Upper lobe of left lung (tissue), 6 donors: ENCODE results near the gene DNHD1. TPM values are rescaled to one million over a fixed set of nuclear protein-coding genes. Genes with fewer than 3 reads are reported as not detected.

Source experiments
- ATAC-seq, 2 donors: fragments of 200-7000 bp; cut with Tn5 transposase; one replicate each; pipeline ENCODE4 v1.9.1; 2022; ENCODE audit warnings: mild to moderate bottlenecking in 2 of 2, moderate library complexity in 2 of 2; ENCODE audit not compliant: low FRiP score in 2 of 2
- DNase-seq, 2 donors: peaks; one replicate each; pipeline ENCODE4 v3.0.0-alpha.2; 2019 to 2020
- H3K27ac ChIP-seq, 4 donors: fragments of 200-600 bp; sonication (generic); one replicate each; pipeline ENCODE4 v1.5.1; 2016 to 2019
- H3K27me3 ChIP-seq, 4 donors: fragments of 200-600 bp; sonication (generic); one replicate each; pipeline ENCODE4 v1.5.1; 2017 to 2019
- H3K36me3 ChIP-seq, 4 donors: fragments of 200-600 bp; sonication (generic); one replicate each; pipeline ENCODE4 v1.5.1; 2016 to 2019
- H3K4me1 ChIP-seq, 4 donors: fragments of 200-600 bp; sonication (generic); one replicate each; pipeline ENCODE4 v1.5.1; 2018 to 2019
- H3K4me3 ChIP-seq, 4 donors: fragments of 200-600 bp; sonication (generic); one replicate each; pipeline ENCODE4 v1.5.1; 2017 to 2019; ENCODE audit warnings: mild to moderate bottlenecking in 2 of 4, moderate library complexity in 1 of 4
- H3K9me3 ChIP-seq, 4 donors: fragments of 200-600 bp; sonication (generic); one replicate each; pipeline ENCODE4 v1.5.1; 2018 to 2019
- CTCF ChIP-seq, 6 experiments: fragments of 450-650 bp in 4 of 6; fragments of 200-600 bp in 2 of 6; sonication (generic) in 2 of 6; IDR thresholded peaks; one replicate each; pipeline ENCODE4 v1.5.1; 2016 to 2019; ENCODE audit warnings: antibody characterized with exemption in 6 of 6
- EP300 ChIP-seq, 4 donors: sonication (generic); formaldehyde crosslinking; IDR thresholded peaks; one replicate each; pipeline ENCODE4 v1.5.1; 2017; ENCODE audit warnings: antibody characterized with exemption in 4 of 4, control low read depth in 2 of 4
- POLR2A ChIP-seq, 4 donors: fragments of 450-650 bp; IDR thresholded peaks; one replicate each; pipeline ENCODE4 v1.5.1; 2016 to 2017; ENCODE audit warnings: antibody characterized with exemption in 4 of 4, mild to moderate bottlenecking in 2 of 4
- POLR2AphosphoS5 ChIP-seq, 2 donors: sonication (generic); formaldehyde crosslinking; IDR thresholded peaks; one replicate each; pipeline ENCODE4 v1.5.1; 2017; ENCODE audit warnings: antibody characterized with exemption in 2 of 2
- WGBS, 2 donors: methylation state at CpG; one replicate each; pipeline ENCODE4 v1.1.5; 2017 to 2018; 5-methylcytosine and 5-hydroxymethylcytosine counted together
- total RNA-seq, 6 donors: library from RNA; depleted of rRNA in 4 of 6; stranded (reverse); fragments of >200 nt in 4 of 6; gene quantifications; one replicate each; pipeline versions ENCODE4 v1.1.0 to v1.2.1, GENCODE V29; 2016 to 2021
- donor health status: DM: no; HTN: no; CAD: no; lungs with moderate emphysema.
- donor health status: DM: no; HTN: yes; CAD: no; lungs with severe emphysema.

DNHD1 gene
- total RNA-seq, 6 donors from 2014 or later, result 10.5 to 79.6 (median 21.6) TPM

GRCh38 chr11:6568191-6568918 lies 71.3 kb downstream of the DNHD1 start:
- peaks cover 0 to 16% (median 3%) of the 10 kb centered on the region in 4 donors for H3K4me1 ChIP-seq
- no peaks in the 10 kb centered on the region for H3K27me3 ChIP-seq
- no peak overlapping the region for H3K27ac ChIP-seq
- 59 to 73% methylated on average over 3 to 4 of the region's 4 CpGs for WGBS, 2 donors
- TF ChIP-seq POLR2A (IDR thresholded peaks at IDR 0.05) (no peak), CTCF (IDR thresholded peaks at IDR 0.05) (no peak), POLR2AphosphoS5 (IDR thresholded peaks at IDR 0.05) (no peak), EP300 (IDR thresholded peaks at IDR 0.05) (no peak)
- H3K9me3 ChIP-seq, result no peaks in the 10 kb centered on the region
- DNase-seq, result no peak
- no peak for ATAC-seq
- H3K36me3 ChIP-seq, result no peaks in the 10 kb centered on the region
- no peak overlapping the region for H3K4me3 ChIP-seq

GRCh38 chr11:6569706-6570105 lies 72.6 kb downstream of the DNHD1 start:
- H3K4me3 ChIP-seq, result no peak overlapping the region
- H3K9me3 ChIP-seq, result no peaks in the 10 kb centered on the region
- H3K27ac ChIP-seq, result no peak overlapping the region
- no peaks in the 10 kb centered on the region for H3K36me3 ChIP-seq
- WGBS, 2 donors, result 75 to 91% methylated on average over 5 of the region's 5 CpGs
- H3K27me3 ChIP-seq, result no peaks in the 10 kb centered on the region
- TF ChIP-seq POLR2A (IDR thresholded peaks at IDR 0.05), result no peak
- peaks cover 0 to 16% (median 3%) of the 10 kb centered on the region in 4 donors for H3K4me1 ChIP-seq
- DNase-seq (no peak), ATAC-seq (no peak)

- Histone ChIP-seq H3K4me1 (peaks cover 0 to 16% (median 3%) of the 10 kb centered on the region in 4 donors), H3K4me3 (peak overlapping the region in 1 of 4 donors; percentile 13), H3K27ac (no peak overlapping the region), H3K36me3 (no peaks in the 10 kb centered on the region), H3K9me3 (no peaks in the 10 kb centered on the region), H3K27me3 (no peaks in the 10 kb centered on the region)
- DNase-seq (peak in 1 of 2 donors; percentile 72), ATAC-seq (peak in 1 of 2 donors; percentile 27)
- TF ChIP-seq POLR2AphosphoS5 (IDR thresholded peaks at IDR 0.05) (no peak), CTCF (IDR thresholded peaks at IDR 0.05) (peak in 1 of 6 experiments; percentile 7)
- 54 to 93% methylated on average over 35 to 58 of the region's 62 CpGs for WGBS, 2 donors
Measured at GRCh38 chr11:6570691-6571427, 73.8 kb downstream of the DNHD1 start.

GRCh38 chr11:6571434-6572008 lies 74.4 kb downstream of the DNHD1 start:
- H3K4me1 ChIP-seq, result peaks cover 0 to 18% (median 3%) of the 10 kb centered on the region in 4 donors
- TF ChIP-seq CTCF (IDR thresholded peaks at IDR 0.05) (no peak), POLR2A (IDR thresholded peaks at IDR 0.05) (no peak), EP300 (IDR thresholded peaks at IDR 0.05) (no peak), POLR2AphosphoS5 (IDR thresholded peaks at IDR 0.05) (no peak)
- no peaks in the 10 kb centered on the region for H3K27me3 ChIP-seq
- H3K36me3 ChIP-seq, result no peaks in the 10 kb centered on the region
- no peak overlapping the region for H3K27ac ChIP-seq
- no peaks in the 10 kb centered on the region for H3K9me3 ChIP-seq
- no peak overlapping the region for H3K4me3 ChIP-seq
- peak in 1 of 2 donors; percentile 7 for ATAC-seq
- WGBS, 2 donors, result 59 to 89% methylated on average over 18 to 22 of the region's 22 CpGs
- peak in 1 of 2 donors; percentile 56 for DNase-seq

- Histone ChIP-seq H3K36me3 (no peaks in the 10 kb centered on the region), H3K4me1 (peaks cover 5 to 25% (median 9%) of the 10 kb centered on the region in 4 donors), H3K27ac (no peak overlapping the region), H3K27me3 (no peaks in the 10 kb centered on the region), H3K4me3 (no peak overlapping the region), H3K9me3 (no peaks in the 10 kb centered on the region)
- ATAC-seq (no peak), DNase-seq (no peak)
- no peak for TF ChIP-seq EP300 (IDR thresholded peaks at IDR 0.05)
- TF ChIP-seq POLR2A (IDR thresholded peaks at IDR 0.05), result no peak
- no peak for TF ChIP-seq CTCF (IDR thresholded peaks at IDR 0.05)
- no peak for TF ChIP-seq POLR2AphosphoS5 (IDR thresholded peaks at IDR 0.05)
- WGBS, 2 donors, result 76 to 78% methylated on average over 2 of the region's 2 CpGs
Measured at GRCh38 chr11:6572215-6572614, 75.1 kb downstream of the DNHD1 start.
